Parathyroid adenoma (tissue), 2 donors: Measurements from ENCODE around the gene KIZ.

ENCODE experiments used
- H2AFZ ChIP-seq: fragments of 300-600 bp; sonication (generic); one replicate; pipeline ENCODE4 v1.7.0; 2017; ENCODE audit warnings: antibody characterized with exemption, mild to moderate bottlenecking
- H3K27ac ChIP-seq: fragments of 300-600 bp; sonication (generic); one replicate; pipeline ENCODE4 v1.7.0; 2017
- H3K27me3 ChIP-seq: fragments of 300-600 bp; sonication (generic); one replicate; pipeline ENCODE4 v1.7.0; 2017; ENCODE audit warnings: low read length; ENCODE audit not compliant: control insufficient read depth, insufficient read depth
- H3K36me3 ChIP-seq: fragments of 300-600 bp; sonication (generic); one replicate; pipeline ENCODE4 v1.7.0; 2017; ENCODE audit warnings: low read length; ENCODE audit not compliant: control insufficient read depth, insufficient read depth
- H3K4me1 ChIP-seq: fragments of 300-600 bp; sonication (generic); one replicate; pipeline ENCODE4 v1.7.0; 2017; ENCODE audit warnings: control low read depth
- H3K4me2 ChIP-seq: fragments of 300-600 bp; sonication (generic); one replicate; pipeline ENCODE4 v1.7.0; 2017; ENCODE audit warnings: low read length
- H3K4me3 ChIP-seq: fragments of 300-600 bp; sonication (generic); one replicate; pipeline ENCODE4 v1.7.0; 2017; ENCODE audit warnings: low read depth, low read length
- H3K79me2 ChIP-seq: fragments of 300-600 bp; sonication (generic); one replicate; pipeline ENCODE4 v1.7.0; 2017; ENCODE audit warnings: control low read depth
- H3K9ac ChIP-seq: fragments of 300-600 bp; sonication (generic); one replicate; pipeline ENCODE4 v1.7.0; 2017; ENCODE audit warnings: mild to moderate bottlenecking
- H3K9me3 ChIP-seq: fragments of 300-600 bp; sonication (generic); one replicate; pipeline ENCODE4 v1.7.0; 2017; ENCODE audit warnings: low read length; ENCODE audit not compliant: control insufficient read depth
- CTCF ChIP-seq: fragments of 300-600 bp; sonication (generic); IDR thresholded peaks from one replicate; pipeline ENCODE4 v1.7.0; 2017; ENCODE audit warnings: antibody characterized with exemption, mild to moderate bottlenecking
- donor health status: primary hyperparathyroidism.

Gene KIZ

GRCh38 chr20:21280522-21281016 lies 154.7 kb downstream of the KIZ start:
- Histone ChIP-seq H3K27me3 (no peaks in the 10 kb centered on the region), H3K9me3 (no peaks in the 10 kb centered on the region), H3K4me1 (no peaks in the 10 kb centered on the region), H3K27ac (no peak overlapping the region), H3K4me3 (no peak overlapping the region), H3K36me3 (no peaks in the 10 kb centered on the region), H3K79me2 (no peaks in the 10 kb centered on the region), H3K4me2 (no peak overlapping the region), H2AFZ (no peak overlapping the region), H3K9ac (no peak overlapping the region)
- TF ChIP-seq CTCF: no peak

- Histone ChIP-seq H3K27me3 (no peaks in the 10 kb centered on the region), H3K27ac (no peak overlapping the region), H3K4me1 (no peaks in the 10 kb centered on the region), H3K9ac (no peak overlapping the region), H3K79me2 (no peaks in the 10 kb centered on the region), H2AFZ (no peak overlapping the region), H3K4me3 (no peak overlapping the region), H3K9me3 (no peaks in the 10 kb centered on the region), H3K36me3 (no peaks in the 10 kb centered on the region), H3K4me2 (no peak overlapping the region)
- no peak for TF ChIP-seq CTCF
Measured at GRCh38 chr20:21286775-21287174, 160.9 kb downstream of the KIZ start.

GRCh38 chr20:21288587-21289370 lies 162.9 kb downstream of the KIZ start:
- no peaks in the 10 kb centered on the region for H3K4me1 ChIP-seq
- no peak overlapping the region for H3K27ac ChIP-seq
- no peak overlapping the region for H3K9ac ChIP-seq
- H3K27me3 ChIP-seq: no peaks in the 10 kb centered on the region
- TF ChIP-seq CTCF: no peak
- H2AFZ ChIP-seq: no peak overlapping the region
- H3K79me2 ChIP-seq: no peaks in the 10 kb centered on the region
- H3K4me3 ChIP-seq: no peak overlapping the region
- H3K9me3 ChIP-seq: no peaks in the 10 kb centered on the region
- H3K36me3 ChIP-seq: no peaks in the 10 kb centered on the region
- H3K4me2 ChIP-seq: peak overlapping the region; percentile 2

GRCh38 chr20:21289651-21290050 lies 163.8 kb downstream of the KIZ start:
- Histone ChIP-seq H3K4me1 (no peaks in the 10 kb centered on the region), H2AFZ (no peak overlapping the region), H3K27me3 (no peaks in the 10 kb centered on the region), H3K4me2 (no peak overlapping the region), H3K27ac (no peak overlapping the region), H3K4me3 (no peak overlapping the region), H3K9me3 (no peaks in the 10 kb centered on the region), H3K36me3 (no peaks in the 10 kb centered on the region), H3K9ac (no peak overlapping the region), H3K79me2 (no peaks in the 10 kb centered on the region)
- no peak for TF ChIP-seq CTCF

- no peak for TF ChIP-seq CTCF
- Histone ChIP-seq H3K9ac (no peak overlapping the region), H3K9me3 (no peaks in the 10 kb centered on the region), H2AFZ (no peak overlapping the region), H3K4me3 (no peak overlapping the region), H3K4me1 (no peaks in the 10 kb centered on the region), H3K36me3 (no peaks in the 10 kb centered on the region), H3K4me2 (no peak overlapping the region), H3K27me3 (no peaks in the 10 kb centered on the region), H3K27ac (no peak overlapping the region), H3K79me2 (no peaks in the 10 kb centered on the region)
Measured at GRCh38 chr20:21291026-21291425, 165.1 kb downstream of the KIZ start.
